Thyroid gland (tissue), 4 donors: ENCODE data around the gene RPL22.

ENCODE experiments used
- POLR2A ChIP-seq, 2 donors: fragments of 450-650 bp; IDR thresholded peaks; one replicate each; pipeline ENCODE4 v1.6.1; 2017; ENCODE audit warnings: antibody characterized with exemption in 2 of 2, mild to moderate bottlenecking in 2 of 2, moderate library complexity in 1 of 2
- TF ChIP-seq, protein P1 (sequence below), 6 experiments: fragments of 200-600 bp in 3 of 6; fragments of 450-650 bp in 3 of 6; sonication (generic) in 3 of 6; IDR thresholded peaks; one replicate each; pipeline ENCODE4 v1.5.1; 2016 to 2019; ENCODE audit warnings: antibody characterized with exemption in 6 of 6, mild to moderate bottlenecking in 2 of 6, inconsistent platforms in 1 of 6, moderate library complexity in 1 of 6

- TF ChIP-seq, protein P1, sequence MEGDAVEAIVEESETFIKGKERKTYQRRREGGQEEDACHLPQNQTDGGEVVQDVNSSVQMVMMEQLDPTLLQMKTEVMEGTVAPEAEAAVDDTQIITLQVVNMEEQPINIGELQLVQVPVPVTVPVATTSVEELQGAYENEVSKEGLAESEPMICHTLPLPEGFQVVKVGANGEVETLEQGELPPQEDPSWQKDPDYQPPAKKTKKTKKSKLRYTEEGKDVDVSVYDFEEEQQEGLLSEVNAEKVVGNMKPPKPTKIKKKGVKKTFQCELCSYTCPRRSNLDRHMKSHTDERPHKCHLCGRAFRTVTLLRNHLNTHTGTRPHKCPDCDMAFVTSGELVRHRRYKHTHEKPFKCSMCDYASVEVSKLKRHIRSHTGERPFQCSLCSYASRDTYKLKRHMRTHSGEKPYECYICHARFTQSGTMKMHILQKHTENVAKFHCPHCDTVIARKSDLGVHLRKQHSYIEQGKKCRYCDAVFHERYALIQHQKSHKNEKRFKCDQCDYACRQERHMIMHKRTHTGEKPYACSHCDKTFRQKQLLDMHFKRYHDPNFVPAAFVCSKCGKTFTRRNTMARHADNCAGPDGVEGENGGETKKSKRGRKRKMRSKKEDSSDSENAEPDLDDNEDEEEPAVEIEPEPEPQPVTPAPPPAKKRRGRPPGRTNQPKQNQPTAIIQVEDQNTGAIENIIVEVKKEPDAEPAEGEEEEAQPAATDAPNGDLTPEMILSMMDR (IDR thresholded peaks at IDR 0.05), result no peak
- TF ChIP-seq POLR2A (IDR thresholded peaks at IDR 0.05), result no peak
Measured at GRCh38 chr1:6175411-6175828, 24.0 kb downstream of the RPL22 start.
